MV-4-11 (cell line): ENCODE data around the gene VKORC1.
"Not testable (repeated sequence)": the region's sequence is repeated elsewhere in the genome, so short reads cannot be mapped to it uniquely, and the experiment has no call there.

Experiments used
- DNase-seq: peaks from one replicate; lab custom pipeline; 2025; lab: John Stamatoyannopoulos, UW

VKORC1 gene

DNA sequence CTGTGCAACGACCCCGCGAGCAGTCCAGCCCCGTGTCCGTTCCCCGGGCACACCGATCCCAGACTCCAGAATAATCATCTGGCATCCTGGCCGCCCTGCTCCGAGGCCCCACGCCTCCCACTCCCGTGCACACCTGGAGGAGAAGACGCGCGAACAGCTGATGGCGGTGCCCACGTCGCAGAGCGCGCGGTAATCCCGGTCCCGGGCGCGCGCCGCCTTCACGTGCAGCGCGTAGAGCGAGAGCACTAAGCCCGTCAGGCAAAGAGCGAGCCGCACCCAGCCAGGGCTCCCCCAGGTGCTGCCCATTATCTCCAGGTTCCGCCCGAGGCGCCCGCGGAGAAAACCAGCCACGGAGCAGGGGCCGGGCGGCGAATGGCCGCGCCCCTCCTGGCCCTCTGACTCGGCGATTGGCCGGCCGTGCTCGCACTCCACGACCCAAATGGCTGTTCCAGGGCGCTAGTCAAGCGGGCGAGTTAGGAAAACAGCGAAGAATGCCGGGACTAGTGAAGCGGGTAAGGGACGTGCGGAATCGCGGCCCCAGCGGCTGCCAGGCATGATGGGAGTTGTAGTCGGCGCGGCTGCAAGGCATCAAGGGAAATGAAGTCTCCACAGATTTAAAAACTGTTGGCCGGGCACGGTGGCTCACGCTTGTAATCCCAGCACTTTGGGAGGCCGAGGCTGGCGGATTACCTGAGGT is at the start of gene VKORC1:
Gene VKORC1 (minus strand): TSS at position 374 of the 697 bp plus-strand sequence. CDS start 68 bp downstream, at position 306.
- DNase-seq, result peak; percentile 95

DNA sequence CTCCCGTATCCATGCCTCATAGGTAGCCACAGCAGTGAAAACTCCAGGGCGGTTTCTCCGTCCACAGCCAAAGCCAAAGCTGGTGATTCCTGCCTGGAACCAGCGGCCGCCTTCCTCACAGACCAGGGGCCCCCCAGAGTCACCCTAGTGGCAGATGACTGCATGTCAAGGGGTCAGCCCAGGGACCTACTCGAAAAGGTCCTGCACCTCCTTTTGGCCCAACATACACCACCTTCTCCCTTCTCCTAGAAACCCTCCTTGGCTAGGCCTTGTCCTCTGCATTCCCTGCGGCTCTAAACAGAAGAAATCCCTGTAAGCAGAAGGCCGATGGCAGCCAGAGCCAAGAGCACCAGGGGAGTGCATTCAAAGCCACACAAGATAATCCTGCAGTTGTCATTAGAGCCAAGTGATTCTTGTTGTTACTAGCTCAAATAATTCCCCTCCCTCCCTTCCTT is 49.1 kb upstream of the VKORC1 start:
- no peak for DNase-seq

DNA sequence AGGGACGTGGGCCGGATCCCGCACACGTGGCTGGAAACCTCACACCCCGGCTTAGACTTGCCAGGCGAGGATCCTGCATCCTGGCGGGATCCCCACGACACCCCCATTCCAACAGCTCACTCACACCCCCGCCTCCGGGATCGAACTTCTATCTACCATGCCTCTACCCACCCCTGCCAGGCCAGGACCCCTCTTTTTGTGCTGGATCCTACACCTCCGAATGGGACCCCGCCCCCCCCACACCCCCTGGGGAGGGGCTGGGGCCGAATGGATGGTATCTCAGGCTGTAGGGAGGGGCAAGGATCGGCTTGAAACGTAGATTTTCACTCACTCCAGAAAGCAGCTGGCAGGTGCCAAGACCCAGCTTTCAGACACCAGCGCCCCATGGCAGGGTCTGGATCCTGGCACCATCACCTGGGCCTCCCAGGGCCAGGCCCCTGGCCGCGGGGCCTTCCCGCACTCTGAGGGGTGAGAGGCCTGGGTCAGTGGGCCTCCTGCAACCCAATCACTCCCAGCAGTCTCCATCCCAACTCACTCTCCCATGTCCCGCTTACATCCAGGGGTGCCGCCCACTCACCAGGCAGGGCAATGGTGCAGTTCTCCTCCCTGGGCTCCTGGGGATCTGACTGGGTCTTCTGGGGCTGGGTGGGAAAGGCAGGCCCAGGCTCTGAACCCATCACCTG is 48.6 kb upstream of the VKORC1 start:
- no peak for DNase-seq

DNA sequence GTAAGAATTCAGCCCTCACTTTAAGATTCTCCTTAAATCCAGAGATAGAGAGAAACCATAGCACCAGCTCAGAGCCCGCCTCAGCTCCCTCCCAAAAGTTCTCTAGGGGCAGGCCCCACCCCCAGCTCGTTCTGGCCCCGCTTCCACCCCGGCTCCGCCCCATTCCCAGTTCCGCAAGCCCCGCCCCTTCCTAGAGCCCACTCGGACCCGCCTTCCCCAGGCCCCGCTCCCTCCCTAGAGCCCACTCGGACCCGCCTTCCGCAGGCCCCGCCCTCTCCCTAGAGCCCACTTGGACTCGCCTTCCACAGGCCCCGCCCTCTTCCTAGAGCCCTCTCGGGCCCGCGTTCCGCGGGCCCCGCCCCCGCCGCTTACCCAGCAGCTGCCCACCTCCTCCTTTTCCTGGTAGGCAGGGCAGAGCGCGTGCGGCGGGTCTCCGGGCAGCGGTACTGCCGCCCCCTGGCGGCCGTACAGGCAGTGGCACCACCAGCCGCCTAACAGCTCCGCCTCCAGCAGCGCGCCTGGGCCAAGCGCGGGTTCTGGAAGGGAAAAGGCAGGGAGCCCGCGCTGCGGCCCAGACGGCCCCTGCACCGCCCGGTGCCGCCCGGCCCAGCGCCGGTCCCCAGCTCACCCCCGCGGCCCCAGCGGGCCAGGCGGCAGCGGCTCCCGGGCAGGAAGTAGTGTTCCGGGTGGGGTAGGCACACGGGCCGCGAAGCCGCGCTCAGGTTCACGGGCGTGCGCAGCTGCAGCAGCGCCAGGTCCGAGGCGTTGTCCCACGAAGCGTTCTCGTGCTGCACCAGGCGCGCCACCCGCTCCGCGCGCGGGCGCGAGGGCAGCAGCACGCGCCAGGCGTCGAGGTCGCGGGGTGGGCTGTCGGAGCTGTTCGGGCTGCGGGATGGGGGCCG is 47.8 kb upstream of the VKORC1 start:
- peak; percentile 97 for DNase-seq

DNA sequence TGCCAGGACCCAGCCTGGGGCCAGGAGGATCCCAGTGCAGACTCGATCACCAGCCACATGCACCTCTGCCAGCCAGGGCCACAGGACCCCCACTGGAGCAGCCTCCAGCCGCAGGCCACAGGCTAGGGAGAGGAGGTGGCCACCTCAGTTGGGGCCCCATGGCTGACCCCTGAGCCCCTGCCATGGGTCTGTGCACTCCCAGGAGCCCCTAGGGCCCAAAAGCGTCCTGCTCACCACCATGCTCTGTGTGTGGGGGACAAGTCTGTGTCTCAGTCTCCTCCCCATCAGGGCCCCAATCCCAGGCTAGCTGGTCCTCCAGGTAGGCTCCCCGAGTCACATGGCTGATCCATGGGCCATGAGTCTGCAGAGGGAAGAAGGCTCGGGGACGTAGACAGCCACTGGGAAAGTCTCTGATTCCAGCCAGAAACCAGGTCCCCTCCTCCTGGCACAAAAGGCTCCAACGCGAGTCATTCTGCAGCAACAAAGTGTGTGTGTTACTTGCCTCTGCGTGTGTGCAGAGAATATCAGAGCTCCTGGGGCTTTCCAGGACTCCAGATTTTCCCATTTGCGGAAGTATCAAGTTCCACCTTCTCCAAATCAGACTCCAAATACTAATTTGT is 47.0 kb upstream of the VKORC1 start:
- DNase-seq, result no peak

DNA sequence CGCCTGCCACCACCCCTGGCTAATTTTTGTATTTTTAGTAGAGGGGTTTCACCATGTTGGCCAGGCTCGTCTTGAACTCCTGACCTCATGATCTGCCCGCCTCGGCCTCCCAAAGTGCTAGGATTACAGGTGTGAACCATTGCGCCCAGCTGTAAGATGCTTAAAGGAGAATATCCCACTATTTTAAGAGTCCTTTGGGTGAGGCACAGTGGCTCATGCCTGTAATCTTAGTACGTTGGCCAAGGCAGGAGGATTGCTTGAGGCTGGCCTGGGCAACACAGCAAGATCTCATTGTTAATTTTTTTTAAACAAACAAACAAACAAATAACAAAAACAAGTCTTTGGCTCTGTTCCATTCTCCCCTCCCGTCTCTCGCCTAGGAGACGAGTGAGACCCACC is 46.5 kb upstream of the VKORC1 start:
- not testable (repeated sequence) for DNase-seq

DNA sequence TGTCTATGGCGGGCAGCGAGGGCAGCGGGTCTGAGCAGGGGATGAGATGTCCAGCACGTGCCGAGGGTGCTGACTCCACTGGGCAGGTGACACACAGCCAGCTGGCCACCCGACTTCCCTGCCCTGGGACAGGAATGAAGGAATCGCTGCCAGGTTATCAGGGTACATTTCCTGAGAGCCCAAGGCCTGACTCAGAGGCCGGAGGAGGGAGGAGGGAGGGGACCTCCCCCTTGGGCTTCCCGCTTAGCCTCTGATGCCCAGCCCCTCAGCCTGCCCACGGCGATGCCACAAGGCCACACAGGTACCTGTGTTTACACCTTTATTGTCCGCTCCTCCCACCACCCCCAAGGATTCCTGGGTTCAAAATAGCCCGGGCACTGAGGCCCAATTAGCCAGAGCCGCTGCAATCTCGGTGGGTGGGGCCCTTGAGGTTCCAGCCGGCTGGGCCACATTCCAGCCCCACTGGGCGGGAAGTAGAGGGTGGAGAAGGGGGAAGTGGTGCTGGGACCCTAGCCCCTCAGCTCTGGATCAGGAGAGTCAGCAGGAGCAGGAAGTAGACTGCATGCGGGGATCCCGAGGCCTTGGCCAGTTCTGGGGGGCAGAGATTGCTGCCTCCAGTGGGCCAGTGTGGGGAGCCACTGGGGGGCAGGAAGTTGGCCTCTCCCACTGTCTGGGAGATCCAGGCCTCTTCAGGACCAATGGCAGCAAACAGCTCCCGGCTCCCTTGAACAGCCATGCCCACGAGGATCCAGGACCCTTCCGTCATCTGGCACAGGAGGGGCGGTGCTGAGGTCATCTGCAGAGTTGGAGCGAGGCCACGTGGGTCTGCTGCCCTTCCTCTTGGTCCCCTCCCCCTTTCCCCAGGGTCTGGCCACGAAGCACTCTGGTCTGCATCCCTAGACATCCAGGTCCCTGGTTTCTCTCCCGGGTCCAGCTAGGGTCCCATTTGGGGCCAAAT is 44.3 kb upstream of the VKORC1 start:
- DNase-seq, result no peak

DNA sequence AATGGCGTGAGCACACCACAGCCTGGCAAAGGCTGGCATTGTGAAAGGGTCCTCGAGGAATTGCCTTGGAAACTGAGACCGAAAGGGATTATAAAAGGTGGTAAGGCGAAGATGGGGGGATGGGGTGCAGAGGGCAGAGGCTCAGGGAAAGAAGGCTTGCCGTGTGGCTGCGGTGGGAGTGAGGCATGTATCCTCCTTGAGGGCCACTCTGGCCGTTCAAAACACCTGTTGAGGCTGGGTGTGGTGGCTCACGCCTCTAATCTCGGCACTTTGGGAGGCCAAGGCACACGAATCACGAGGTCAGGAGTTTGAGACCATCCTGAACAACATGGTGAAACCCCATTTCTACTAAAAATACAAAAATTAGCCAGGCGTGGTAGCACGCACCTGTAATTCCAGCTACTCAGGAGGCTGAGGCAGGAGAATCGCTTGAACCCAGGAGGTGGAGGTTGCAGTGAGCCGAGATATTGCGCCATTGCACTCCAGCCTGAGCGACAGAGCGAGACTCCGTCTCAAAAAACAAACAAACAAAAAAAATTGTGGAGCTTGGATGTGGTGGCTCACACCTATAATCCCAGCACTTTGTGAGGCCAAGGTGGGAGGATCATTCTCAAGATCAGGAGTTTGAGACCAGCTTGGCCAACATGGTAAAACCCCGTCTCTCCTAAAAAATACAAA is 42.4 kb upstream of the VKORC1 start:
- DNase-seq, result not testable (repeated sequence)

DNA sequence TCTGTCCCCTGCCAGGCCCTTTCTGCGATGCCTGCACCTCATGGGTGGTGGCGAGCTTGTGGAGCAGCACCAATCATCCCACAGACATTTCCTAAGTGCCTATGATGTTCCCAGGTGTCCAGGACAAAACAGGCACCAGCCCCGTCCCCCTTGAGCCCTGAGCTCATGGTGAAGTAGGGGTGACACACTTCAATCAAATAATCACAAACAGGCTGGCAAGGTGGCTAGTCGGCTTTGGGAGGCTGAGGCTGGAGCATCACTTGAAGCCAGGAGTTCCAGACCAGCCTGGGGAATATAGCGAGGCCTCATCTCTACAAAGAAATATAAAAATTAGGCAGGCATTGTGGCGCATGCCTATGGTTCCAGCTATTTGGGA is 41.7 kb upstream of the VKORC1 start:
- no peak for DNase-seq

DNA sequence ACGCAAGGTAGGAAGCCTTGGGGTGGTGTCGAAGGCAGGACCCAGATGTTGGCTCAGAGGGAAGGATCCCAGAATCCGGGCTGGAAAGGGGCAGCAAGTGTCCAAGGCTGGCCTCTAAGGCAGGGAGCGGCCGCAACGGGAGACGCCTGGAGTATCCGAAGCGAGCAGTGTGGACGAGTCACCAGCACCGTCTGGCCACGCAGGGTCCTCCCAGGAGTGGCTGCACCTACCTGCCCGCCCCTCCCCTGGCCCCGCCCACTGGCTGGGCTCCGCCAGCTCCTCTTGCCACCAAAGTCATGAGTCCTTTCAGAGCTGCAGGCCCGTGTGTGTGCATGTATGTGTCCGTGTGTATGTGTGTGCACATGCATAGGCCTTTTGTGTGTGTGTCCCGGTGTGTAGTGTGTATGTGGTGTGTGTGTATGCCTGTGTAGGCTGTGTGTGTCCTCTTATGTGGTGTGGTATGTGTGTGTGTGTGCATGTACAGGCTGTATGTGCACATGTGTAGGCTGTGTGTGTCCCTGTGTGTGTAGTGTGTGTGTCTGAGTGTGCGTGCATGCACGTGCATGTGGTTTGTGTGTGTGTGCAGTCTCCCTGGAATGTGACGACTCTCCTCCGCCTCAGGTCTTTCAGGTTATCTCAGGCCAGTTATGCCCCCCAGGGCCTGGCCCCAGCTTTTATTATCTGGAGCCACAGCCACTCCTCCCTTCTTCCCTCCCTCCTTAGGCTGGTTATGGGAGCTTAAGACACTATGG is 41.1 kb upstream of the VKORC1 start, which contains the start of gene PRSS8:
Gene PRSS8 (minus strand): TSS at position 193 of the 752 bp plus-strand sequence. CDS start 229 bp downstream, outside the sequence.
- no peak for DNase-seq

DNA sequence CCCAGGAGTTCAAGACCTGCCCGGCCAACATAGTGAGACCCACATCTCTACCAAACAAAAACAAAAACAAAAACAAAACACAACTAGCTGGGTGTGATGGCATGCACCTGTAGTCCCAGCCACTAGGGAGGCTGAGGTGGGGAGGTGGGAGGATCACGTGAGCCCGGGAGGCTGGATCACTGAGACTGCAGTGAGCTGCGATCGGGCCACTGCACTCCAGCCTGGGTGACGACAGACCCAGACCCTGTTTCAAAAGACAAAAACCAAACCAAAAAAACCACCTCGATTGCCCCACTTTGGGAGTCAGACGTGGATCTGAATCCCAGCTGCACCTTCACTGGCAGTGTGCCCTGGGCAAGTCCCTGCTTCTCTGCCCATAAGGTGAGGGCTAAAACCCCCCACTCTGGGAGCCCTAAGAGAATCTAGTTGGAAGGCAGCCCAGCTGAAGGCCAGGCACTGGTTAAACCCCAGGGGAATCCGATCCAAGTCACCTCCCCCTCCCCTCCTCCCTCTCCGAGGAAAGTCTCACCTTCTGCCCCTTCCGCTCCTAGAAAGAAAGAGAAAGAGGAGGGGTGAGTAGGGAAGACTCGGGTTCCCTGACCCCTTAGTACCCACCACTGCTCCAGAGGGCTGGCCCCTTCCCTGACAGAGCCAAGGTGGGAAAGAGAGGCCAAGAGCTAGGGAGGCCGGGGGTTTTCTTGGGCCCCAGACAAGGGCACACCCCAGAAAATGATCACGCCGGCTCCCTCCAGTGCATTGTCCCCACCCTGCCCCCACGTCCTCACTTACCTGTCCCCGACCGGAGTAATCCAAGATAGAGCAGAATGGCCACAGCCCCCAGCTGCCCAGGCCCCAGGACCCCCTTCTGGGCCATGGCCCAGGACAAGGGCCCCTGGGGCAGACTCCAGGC is 40.3 kb upstream of the VKORC1 start:
- DNase-seq, result peak; percentile 68

DNA sequence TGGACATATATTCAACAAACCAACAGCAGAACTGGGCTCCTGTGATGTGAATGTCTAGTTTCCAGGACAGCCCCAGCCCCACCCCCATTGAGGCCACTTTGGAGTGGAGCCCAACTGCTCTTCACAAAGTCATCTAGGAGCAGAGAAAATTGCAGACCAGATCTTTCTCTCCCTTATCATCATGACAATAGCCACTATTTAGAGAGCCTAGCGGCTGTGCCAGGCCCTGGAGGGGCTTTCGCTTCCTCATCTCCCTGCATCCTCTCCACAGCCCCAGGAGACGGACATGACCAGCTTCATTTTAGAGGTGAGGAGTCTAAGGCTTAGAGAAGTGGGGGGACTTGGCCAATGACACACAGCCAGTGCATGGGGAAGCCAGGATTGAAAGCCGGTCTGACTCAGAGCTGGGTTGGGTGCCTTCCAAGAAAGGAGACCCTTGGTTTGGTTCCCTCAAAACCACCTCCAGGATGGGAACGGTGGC is 39.5 kb upstream of the VKORC1 start:
- peak; percentile 92 for DNase-seq

DNA sequence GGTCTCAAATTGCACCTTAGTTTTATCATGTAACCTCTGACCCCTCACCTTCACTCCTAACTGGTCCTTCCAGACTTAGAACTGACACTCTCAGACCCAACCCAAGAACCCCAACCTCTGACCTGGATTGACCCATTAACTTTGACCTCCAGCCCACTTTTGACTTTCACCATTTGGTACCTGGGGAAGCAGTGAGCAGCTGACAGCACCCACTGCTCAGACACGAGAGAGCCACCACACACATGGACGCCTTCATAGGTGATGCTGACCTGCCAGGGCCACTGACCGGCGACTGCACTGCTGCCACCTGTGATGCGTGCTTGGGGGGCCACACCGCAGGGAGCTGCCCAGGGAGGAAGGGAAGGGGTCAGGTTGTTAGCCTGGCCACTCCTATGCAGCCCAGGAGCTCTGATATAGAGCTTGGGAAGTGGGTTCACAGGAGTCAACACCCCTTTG is 38.5 kb upstream of the VKORC1 start:
- DNase-seq, result no peak

DNA sequence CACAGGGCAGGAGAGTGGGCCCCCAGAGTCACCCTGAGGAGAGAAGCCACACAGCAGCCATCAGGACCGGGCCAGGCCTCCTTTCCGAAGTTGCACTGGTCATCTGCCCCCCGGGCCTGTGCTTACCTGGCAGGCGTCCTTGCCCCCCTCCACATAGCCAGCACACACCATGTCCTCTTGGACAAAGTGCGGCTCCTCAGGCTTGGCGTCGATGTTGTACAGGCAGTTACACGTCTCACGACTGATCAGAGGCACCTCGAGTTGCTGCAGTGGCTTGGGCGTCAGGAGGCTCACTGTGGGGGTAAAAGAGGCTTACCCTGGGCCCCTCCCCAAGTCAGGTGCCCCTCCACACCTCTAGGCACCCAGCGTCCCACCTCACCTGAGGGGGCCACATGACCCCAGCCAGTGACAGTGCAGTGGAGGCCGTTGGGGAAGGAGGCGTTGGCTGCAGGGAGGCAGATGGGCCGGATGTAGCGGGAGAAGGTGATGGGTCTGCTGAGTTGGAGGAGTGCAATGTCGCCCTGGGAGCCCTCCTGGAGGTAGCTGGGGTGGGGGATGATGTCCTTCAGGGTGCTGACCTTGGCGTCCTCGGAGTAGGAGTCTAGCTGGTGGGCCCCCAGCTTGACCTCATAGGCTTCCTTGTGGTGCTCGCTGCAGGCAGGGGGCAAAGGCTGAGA is 37.8 kb upstream of the VKORC1 start:
- no peak for DNase-seq

DNA sequence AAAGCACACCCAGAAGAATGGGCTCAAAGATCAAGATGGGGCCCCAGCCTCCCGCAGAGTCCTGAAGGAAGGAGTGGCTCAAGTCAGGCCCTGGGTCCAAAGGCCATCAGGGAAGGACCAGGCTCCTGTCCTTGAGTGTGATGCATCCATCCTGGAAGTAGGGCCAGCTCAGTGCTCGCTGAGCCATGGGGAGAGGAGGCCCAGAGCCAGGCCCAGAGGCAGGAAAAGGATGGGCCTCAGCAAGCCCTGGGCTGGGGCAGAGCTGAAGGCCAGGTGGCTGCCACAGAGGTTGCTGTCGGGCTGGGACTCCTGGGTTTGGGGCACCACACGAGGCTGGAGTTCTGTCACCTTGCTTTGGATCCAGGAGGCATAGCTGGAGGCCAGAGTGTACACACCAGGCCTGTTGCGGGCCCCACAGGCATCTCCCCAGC is 37.3 kb upstream of the VKORC1 start:
- DNase-seq, result no peak

DNA sequence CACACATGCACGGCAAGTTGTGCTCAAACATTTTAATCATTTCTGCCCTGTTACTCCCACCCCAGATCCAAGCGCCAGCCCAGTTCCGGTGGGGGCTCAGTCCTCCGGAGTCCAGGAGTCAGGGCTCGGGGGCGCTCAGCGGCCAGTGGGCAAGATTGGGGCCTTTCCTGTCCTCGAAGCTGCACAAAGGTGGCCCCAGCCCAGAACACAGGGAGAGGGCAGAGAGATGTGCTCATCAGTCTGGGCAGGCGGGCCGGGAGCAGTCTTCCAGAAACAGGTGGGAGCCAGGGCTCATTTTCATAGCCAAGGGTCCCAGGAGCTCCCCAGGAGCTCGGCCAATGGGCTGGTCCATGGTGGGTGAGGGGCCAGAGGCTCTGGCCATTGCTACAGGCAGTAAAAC is 36.8 kb upstream of the VKORC1 start:
- no peak for DNase-seq

DNA sequence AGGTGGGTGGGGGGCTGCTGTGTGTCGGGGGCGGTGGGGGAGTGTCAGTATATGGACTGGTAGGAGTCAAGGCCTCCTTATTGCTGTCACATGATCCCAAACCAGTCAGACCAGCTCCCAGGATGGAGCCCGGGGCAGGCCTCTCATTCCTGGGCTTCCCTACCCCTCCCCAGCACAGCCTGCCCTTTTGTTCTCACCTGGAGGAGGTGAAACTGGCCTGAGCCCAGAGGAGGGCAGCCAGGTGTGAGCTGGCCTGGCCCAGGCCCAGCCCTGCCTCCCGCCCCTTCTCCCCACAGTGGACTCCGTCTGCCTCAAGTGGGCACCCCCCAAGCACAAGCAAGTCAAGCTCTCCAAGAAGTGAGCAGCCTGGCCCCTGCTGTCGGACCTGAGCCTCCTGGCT is 36.3 kb upstream of the VKORC1 start:
- DNase-seq, result no peak
